HG02938 (cell line): Measurements from ENCODE around the gene FARP2.

ENCODE experiments used
- ATAC-seq: cut with Tn5 transposase; IDR thresholded peaks from one replicate; pipeline ENCODE4 v1.9.1; 2021; ENCODE audit warnings: mild to moderate bottlenecking, moderate library complexity; ENCODE audit not compliant: unreplicated experiment

Gene FARP2

DNA sequence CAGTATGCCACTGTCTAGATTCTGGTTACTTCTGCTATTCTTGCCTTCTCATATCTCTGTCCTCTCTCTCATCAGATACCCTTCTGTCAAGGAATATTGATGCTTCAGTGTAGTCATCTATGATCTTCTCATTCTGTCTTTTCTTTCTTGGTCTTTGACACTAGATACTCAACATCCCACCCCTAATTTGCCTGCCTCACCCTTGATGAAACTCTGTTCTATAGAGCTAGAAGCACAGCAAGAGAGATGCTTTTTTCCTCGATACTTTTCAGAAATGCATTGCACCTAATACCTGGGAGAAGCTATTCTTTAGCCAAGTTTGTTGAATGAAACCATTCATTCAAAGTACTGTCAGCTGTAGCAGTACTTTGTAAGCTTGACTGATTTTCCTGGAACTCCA is 30.8 kb upstream of the FARP2 start:
- ATAC-seq: no peak

DNA sequence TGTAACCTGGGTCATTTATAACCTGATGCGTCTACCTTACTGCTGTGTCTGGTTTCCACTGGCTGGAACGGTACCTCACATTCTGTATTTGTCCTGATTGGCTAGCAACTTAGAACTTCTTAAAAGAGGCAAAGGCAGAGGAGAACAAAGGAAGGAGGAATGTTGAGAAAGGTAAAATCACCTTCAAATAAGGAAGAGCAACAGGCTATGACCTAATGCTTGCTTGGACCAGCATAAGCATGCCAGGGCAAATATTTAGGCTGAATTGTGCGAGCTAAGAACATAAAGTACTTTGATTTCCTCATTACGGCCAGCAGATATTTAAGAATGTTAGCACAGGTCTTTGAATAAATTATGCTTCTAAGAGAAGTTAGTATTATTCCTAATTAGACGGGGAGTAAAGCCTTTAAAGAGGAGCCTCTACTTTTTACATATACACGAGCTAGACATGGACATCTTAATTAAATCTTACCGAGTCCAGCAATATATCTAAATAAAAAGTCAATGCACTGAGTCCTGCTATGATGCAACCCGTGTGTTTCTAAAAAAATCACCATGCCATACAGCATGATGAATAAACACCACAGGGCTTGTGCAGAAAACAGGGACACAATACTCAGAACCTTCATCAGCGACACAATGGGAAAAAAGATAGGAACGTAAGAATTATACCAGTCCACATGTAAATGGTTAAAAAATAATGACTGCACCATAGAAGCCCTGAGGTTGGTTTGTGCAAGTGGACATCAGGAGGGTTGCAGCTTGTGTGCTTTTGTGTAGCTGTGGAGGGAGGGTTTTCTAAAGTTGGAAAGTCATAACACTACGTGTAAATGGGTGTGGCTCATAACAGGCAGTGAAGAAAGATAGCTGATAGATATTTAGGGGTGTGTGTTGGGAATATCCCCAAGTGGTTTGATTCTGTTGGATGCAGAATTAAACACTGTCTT is 26.1 kb upstream of the FARP2 start:
- no peak for ATAC-seq

DNA sequence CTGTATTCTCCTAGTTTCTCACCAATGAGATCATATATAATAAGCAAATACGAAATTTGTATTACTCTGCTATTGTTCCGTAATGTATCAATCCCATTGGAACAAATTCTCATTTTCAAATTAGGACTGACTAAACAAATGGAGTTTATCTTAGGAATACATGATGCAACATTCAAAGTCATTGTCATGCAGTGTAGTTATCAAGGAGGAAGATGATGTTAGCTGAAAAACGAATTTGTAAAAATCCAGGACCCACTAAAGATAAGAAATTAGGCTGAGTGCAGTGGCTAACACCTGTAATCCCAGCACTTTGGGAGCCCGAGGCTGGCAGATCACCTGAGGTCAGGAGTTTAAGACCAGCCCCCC is 25.5 kb upstream of the FARP2 start:
- ATAC-seq: no peak

DNA sequence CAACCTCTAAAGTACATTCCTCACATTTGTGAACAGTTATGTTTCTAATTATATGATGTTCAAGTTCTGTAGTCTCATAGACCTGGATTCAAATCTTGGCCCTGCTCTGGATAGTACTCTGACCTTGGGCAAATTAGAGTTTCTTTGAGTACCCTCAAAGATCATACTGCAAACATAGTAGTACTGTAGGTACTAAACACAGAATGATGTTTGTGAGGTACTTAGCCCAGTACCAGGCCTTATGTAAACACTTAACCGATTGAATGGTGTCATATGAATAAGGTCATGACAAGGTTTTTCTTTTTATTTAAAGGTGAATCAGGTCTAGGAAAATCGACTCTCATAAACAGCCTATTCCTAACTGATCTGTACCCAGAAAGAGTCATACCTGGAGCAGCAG is 21.3 kb upstream of the FARP2 start:
- ATAC-seq: no peak

GRCh38 chr2:241339839-241340630 is 16.1 kb upstream of the FARP2 start:
- no peak for ATAC-seq

- ATAC-seq: no peak
Measured at GRCh38 chr2:241340631-241341163, 15.4 kb upstream of the FARP2 start.

- ATAC-seq: no peak
Measured at GRCh38 chr2:241344925-241345651, 11.0 kb upstream of the FARP2 start.

DNA sequence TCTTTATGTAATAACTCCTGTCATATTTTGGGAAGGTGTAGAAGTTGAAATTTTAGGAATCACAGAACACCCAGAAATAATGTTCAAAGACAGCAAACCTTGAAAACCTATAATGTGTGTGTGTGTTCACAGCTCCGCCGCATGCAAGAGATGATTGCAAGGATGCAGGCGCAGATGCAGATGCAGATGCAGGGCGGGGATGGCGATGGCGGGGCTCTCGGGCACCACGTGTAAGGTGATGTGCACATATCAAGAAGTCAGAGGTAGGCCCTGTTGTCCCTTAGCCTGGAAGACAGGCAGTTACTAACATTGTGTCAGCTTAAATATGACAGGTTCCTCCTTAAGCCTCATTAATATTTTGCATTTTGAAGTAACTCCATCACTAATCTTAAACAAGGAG is 6.1 kb upstream of the FARP2 start:
- ATAC-seq: no peak

DNA sequence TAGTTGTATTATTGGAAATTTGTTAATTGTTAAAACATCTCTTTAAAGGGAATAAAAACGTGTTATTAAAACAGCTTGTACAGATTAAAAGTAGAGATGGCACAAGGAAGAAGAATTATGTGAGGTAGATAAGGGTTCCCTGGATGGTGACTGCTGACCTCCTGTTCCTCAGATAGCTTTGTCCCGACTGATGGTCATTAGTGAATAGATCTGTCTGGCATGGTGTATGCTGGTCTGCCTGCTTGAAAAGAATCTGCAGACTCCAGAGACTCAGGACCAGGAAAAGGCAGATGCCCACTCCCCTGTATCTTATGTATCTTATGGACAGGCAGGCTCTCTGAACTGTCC is 5.6 kb upstream of the FARP2 start:
- ATAC-seq: no peak

GRCh38 chr2:241350878-241351639 is 5.0 kb upstream of the FARP2 start:
- ATAC-seq: no peak

DNA sequence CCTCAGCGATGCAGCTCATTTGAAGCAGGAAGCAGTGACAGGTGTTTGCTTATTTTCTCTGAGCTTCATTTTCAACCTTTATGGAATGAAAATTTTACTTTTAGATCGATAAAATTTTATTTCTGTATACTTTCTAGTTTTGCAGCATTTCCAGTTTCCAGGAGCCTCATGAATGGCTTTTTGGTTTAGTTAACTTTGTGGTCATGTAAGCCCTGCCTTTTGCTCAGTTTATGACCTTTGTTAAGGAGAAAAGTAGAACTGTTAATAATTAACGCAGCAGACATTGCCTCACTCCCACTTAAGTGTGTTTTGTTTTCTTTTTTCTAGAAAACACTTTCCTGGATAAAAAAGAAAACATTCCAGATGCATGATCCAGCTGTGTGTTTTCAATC is 4.4 kb upstream of the FARP2 start:
- no peak for ATAC-seq

GRCh38 chr2:241352227-241352626 is 3.9 kb upstream of the FARP2 start:
- ATAC-seq: no peak

DNA sequence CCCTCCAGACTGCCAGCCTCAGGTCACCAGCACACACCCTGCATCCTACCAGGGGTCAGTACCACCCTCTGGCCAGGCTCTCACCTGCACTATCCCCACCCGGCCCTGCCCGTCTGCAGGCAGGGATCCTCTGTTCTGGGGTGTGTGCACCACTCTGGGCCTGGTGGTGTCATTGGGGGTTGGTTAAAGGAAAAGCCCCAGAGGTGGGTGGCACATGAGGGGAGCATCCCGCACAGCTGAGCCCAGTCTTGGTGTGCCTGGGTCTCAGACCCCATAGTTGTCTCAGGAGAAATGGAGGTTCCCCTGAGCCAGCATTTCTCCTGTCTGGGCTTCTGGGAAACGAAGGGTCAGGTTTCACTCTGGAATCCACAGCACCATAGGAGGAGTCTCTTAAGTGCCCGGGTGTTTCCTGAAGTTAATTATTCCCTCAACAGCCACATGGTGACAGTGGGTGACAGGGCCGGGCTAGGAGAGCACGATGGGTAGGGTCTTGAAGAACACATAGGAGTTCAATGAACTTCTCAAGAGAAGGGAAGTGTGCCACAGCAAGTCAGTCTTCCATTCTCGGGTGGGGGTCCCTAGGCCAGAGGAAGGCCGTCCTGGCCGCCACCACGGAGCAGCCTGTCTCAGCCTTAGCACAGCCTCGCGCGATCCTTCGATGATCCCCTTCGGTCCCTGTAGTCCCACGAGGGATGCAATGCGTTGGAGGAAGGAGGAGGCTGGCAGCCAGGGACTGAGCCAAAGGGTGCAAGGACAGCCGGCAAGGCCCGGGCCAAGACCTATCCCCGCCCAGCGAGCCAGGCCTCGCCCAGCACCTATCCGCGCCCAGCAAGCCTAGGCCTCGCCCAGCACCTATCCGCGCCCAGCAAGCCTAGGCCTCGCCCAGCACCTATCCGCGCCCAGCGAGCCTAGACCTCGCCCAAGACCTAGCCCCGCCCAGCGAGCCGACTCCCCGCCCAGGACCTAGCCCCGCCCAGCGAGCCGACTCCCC is 1.1 kb upstream of the FARP2 start:
- ATAC-seq: no peak

- no peak for ATAC-seq
Measured at GRCh38 chr2:241356871-241357260, 781 bp downstream of the FARP2 start.

GRCh38 chr2:241357531-241357930 is 1.4 kb downstream of the FARP2 start:
- ATAC-seq: no peak

DNA sequence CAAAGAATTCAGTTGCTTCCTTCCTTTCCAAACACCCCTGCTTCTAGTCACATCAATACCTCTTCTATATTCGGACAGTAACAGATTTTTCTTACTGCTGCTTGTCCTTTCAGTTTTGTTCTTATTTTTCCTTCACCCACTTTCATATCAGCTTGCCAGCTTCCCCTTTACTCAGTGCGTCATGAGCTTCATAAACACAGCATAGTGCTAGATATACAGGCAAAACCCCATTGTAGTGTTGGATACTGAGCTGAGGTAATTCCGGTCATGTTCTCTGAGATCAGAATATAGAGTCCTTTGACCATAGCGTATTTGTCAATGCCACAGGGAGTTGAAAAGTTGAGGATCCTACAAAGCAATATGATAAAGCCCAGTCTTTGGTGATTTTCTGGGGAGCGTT is 2.4 kb downstream of the FARP2 start:
- peak; percentile 42 for ATAC-seq

GRCh38 chr2:241359481-241360045 is 3.5 kb downstream of the FARP2 start:
- no peak for ATAC-seq

DNA sequence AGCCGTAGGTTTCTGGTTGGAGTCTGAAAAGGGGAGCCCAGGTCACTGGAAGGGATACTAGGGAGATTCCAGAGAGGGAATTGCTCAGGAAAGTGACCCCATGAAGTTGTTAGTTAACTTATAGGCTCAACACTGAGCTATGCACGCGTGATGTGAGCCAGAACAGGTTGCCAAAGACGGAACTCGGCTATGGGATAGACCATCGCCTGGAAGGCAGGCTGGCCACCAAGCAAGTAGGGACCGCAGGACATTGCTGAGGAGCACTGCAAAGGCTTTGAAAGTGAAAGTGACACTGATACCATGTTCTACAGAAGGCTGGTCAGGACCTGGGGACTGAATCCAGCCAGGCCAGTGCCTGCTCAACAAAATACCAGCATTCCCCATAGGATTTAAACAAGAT is 7.3 kb downstream of the FARP2 start:
- no peak for ATAC-seq

GRCh38 chr2:241364781-241365180 is 8.7 kb downstream of the FARP2 start:
- no peak for ATAC-seq
